ENCODE data around the gene RALGPS1.

GRCh38 chr9:127008076-127008475 is 93.5 kb downstream of the RALGPS1 start:
- TF ChIP-seq, protein P1, sequence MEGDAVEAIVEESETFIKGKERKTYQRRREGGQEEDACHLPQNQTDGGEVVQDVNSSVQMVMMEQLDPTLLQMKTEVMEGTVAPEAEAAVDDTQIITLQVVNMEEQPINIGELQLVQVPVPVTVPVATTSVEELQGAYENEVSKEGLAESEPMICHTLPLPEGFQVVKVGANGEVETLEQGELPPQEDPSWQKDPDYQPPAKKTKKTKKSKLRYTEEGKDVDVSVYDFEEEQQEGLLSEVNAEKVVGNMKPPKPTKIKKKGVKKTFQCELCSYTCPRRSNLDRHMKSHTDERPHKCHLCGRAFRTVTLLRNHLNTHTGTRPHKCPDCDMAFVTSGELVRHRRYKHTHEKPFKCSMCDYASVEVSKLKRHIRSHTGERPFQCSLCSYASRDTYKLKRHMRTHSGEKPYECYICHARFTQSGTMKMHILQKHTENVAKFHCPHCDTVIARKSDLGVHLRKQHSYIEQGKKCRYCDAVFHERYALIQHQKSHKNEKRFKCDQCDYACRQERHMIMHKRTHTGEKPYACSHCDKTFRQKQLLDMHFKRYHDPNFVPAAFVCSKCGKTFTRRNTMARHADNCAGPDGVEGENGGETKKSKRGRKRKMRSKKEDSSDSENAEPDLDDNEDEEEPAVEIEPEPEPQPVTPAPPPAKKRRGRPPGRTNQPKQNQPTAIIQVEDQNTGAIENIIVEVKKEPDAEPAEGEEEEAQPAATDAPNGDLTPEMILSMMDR (IDR thresholded peaks at IDR 0.05): no peak
- TF ChIP-seq EZH2 (IDR thresholded peaks at IDR 0.05; ENCODE audit: borderline replicate concordance, insufficient read depth, low read depth, low read length, poor library complexity, severe bottlenecking): no peak

Data from B cell (primary cell).